NCI-H2081 treated with DMSO at 0.1 percent for 48 hours (cell line): ENCODE measurements around the gene EPAS1.

Source experiments
- DNase-seq: peaks from one replicate; lab custom pipeline; 2025; lab: John Stamatoyannopoulos, UW

EPAS1 gene

GRCh38 chr2:46409756-46410155 lies 112.5 kb downstream of the EPAS1 start:
- no peak for DNase-seq

- no peak for DNase-seq
Observed at GRCh38 chr2:46410273-46411244, 113.4 kb downstream of the EPAS1 start.

GRCh38 chr2:46411245-46411641 lies 114.0 kb downstream of the EPAS1 start:
- DNase-seq = no peak

- DNase-seq = no peak
Observed at GRCh38 chr2:46411985-46412384, 114.8 kb downstream of the EPAS1 start.

- DNase-seq = no peak
Observed at GRCh38 chr2:46413111-46413510, 115.9 kb downstream of the EPAS1 start.

GRCh38 chr2:46413631-46414030 lies 116.4 kb downstream of the EPAS1 start:
- DNase-seq = no peak

- no peak for DNase-seq
Observed at GRCh38 chr2:46414701-46415100, 117.5 kb downstream of the EPAS1 start.

GRCh38 chr2:46416280-46416679 lies 119.1 kb downstream of the EPAS1 start:
- DNase-seq = no peak

GRCh38 chr2:46416739-46417403 lies 119.7 kb downstream of the EPAS1 start:
- no peak for DNase-seq

GRCh38 chr2:46420945-46421344 lies 123.7 kb downstream of the EPAS1 start:
- no peak for DNase-seq

- no peak for DNase-seq
Observed at GRCh38 chr2:46421361-46421760, 124.2 kb downstream of the EPAS1 start.

GRCh38 chr2:46422717-46423394 lies 125.6 kb downstream of the EPAS1 start:
- DNase-seq = no peak

GRCh38 chr2:46424937-46425336 lies 127.7 kb downstream of the EPAS1 start:
- DNase-seq = no peak

- no peak for DNase-seq
Observed at GRCh38 chr2:46428911-46429436, 131.8 kb downstream of the EPAS1 start.

- DNase-seq = no peak
Observed at GRCh38 chr2:46430413-46430812, 133.2 kb downstream of the EPAS1 start.

- no peak for DNase-seq
Observed at GRCh38 chr2:46430992-46431391, 133.8 kb downstream of the EPAS1 start.

- DNase-seq = no peak
Observed at GRCh38 chr2:46431481-46432235, 134.5 kb downstream of the EPAS1 start.

GRCh38 chr2:46434851-46435273 lies 137.7 kb downstream of the EPAS1 start:
- DNase-seq = no peak

- DNase-seq = no peak
Observed at GRCh38 chr2:46435353-46435752, 138.1 kb downstream of the EPAS1 start.

GRCh38 chr2:46435796-46436360 lies 138.7 kb downstream of the EPAS1 start:
- DNase-seq = no peak
